ENCODE measurements around the gene MCUB.
A peak's percentile ranks its signal among the peaks of the same experiment; 100 is the strongest.

The MCUB gene

GRCh38 chr4:109699553-109700225, 139.6 kb downstream of the MCUB start:
- H3K9me3 ChIP-seq (ENCODE audit: control insufficient read depth, insufficient read depth, low read depth, low read length) = no peaks in the 10 kb centered on the region
- no peak overlapping the region for H3K4me3 ChIP-seq (ENCODE audit: low read depth, low read length)
- ChIA-PET POLR2A (no interaction called here), CTCF (interaction anchor here (0.6 kb wide), 2 partner anchors 78 to 275 kb away, joined by 3 to 4 read pairs; no protein-coding TSS in a partner anchor)
- TF ChIP-seq BCL6B (tag by site-specific recombination; IDR thresholded peaks at IDR 0.05) = no peak
- TF ChIP-seq ZNF843 (tag by site-specific recombination; IDR thresholded peaks at IDR 0.05) = no peak
- TF ChIP-seq ZNF473 (tag by site-specific recombination; IDR thresholded peaks at IDR 0.05) = no peak
- peak; percentile 55 for TF ChIP-seq ZIC2 (tag by site-specific recombination; IDR thresholded peaks at IDR 0.05)
- TF ChIP-seq ZFP37 (tag by site-specific recombination; IDR thresholded peaks at IDR 0.05) = no peak
- TF ChIP-seq GLIS1 (tag by site-specific recombination; IDR thresholded peaks at IDR 0.05) = peak; percentile 14; the same call in 1 of the 2 replicates
- TF ChIP-seq ZNF580 (tag by site-specific recombination; IDR thresholded peaks at IDR 0.05) = no peak
- no peak for TF ChIP-seq ZNF211 (tag by site-specific recombination; IDR thresholded peaks at IDR 0.05; ENCODE audit: low read depth)
- peaks cover 0 to 43% of the 10 kb centered on the region in 2 experiments; a peak in 1 of 3 replicates for H3K36me3 ChIP-seq (ENCODE audit: control insufficient read depth in 2 of 2, insufficient read depth in 1 of 2, low read length in 2 of 2)
- H3K27ac ChIP-seq (ENCODE audit: extremely low read depth, low read depth, low read length) = no peak overlapping the region
- no peaks in the 10 kb centered on the region for H3K4me1 ChIP-seq (ENCODE audit: control insufficient read depth, insufficient read depth, low read length)

- Histone ChIP-seq H3K27ac (ENCODE audit: extremely low read depth, low read depth, low read length) (no peak overlapping the region; the same call in 1 of the 2 replicates), H3K4me1 (ENCODE audit: control insufficient read depth, insufficient read depth, low read length) (no peaks in the 10 kb centered on the region), H3K9me3 (ENCODE audit: control insufficient read depth, insufficient read depth, low read depth, low read length) (no peaks in the 10 kb centered on the region), H3K4me3 (ENCODE audit: low read depth, low read length) (peak overlapping the region; percentile 51), H3K36me3 (ENCODE audit: control insufficient read depth in 2 of 2, insufficient read depth in 1 of 2, low read length in 2 of 2) (peaks cover 0 to 26% of the 10 kb centered on the region in 2 experiments; a peak in 1 of 3 replicates)
- TF ChIP-seq GLI2 (tag by site-specific recombination; IDR thresholded peaks at IDR 0.05; ENCODE audit: borderline replicate concordance, low read depth) = no peak
- TF ChIP-seq ZBTB17 (tag by site-specific recombination; IDR thresholded peaks at IDR 0.05) = peak; percentile 29; the same call in 1 of the 2 replicates
- no peak for TF ChIP-seq ZNF473 (tag by site-specific recombination; IDR thresholded peaks at IDR 0.05)
- no peak for TF ChIP-seq TRIM28 (IDR thresholded peaks at IDR 0.05; ENCODE audit: borderline replicate concordance, low read length)
- TF ChIP-seq ZNF670 (tag by site-specific recombination; IDR thresholded peaks at IDR 0.05; ENCODE audit: low read depth) = no peak
- POLR2A ChIA-PET = no interaction called here
- CTCF ChIA-PET = interaction anchor here (0.6 to 1.0 kb wide), 3 partner anchors 36 to 103 kb away, joined by 3 read pairs; no protein-coding TSS in a partner anchor
Observed at GRCh38 chr4:109701566-109702410, 141.7 kb downstream of the MCUB start.

- H3K9me3 ChIP-seq (ENCODE audit: control insufficient read depth, insufficient read depth, low read depth, low read length) = no peaks in the 10 kb centered on the region
- ChIA-PET POLR2A (interaction anchor here (0.6 to 1.1 kb wide), 3 partner anchors 10 to 143 kb away, joined by 3 to 6 read pairs (median 4); partner anchors contain the start of genes MCUB and PLA2G12A), CTCF (interaction anchor here (0.7 kb wide), 2 partner anchors 15 to 78 kb away, joined by 3 to 4 read pairs; no protein-coding TSS in a partner anchor)
- TF ChIP-seq RBAK (tag by site-specific recombination; IDR thresholded peaks at IDR 0.05) (no peak), ZNF792 (tag by site-specific recombination; IDR thresholded peaks at IDR 0.05) (no peak), ZNF785 (tag by site-specific recombination; IDR thresholded peaks at IDR 0.05) (no peak), ZNF423 (tag by site-specific recombination; IDR thresholded peaks at IDR 0.05) (no peak; the same call in 1 of the 2 replicates), ZFP41 (tag by site-specific recombination; IDR thresholded peaks at IDR 0.05; ENCODE audit: borderline replicate concordance) (no peak), ZBTB17 (tag by site-specific recombination; IDR thresholded peaks at IDR 0.05) (peak; percentile 65; the same call in 1 of the 2 replicates), PATZ1 (tag by site-specific recombination; IDR thresholded peaks at IDR 0.05) (peak; percentile 77), ATF2 (tag by site-specific recombination; IDR thresholded peaks at IDR 0.05; ENCODE audit: low read depth) (no peak), SP3 (tag by site-specific recombination; IDR thresholded peaks at IDR 0.05) (peak; percentile 74), BCL11B (tag by site-specific recombination; IDR thresholded peaks at IDR 0.05; ENCODE audit: low read depth) (no peak), SCRT2 (tag by site-specific recombination; IDR thresholded peaks at IDR 0.05) (peak; percentile 92), ZSCAN30 (tag by site-specific recombination; IDR thresholded peaks at IDR 0.05) (no peak)
Observed at GRCh38 chr4:109702950-109703663, 143.1 kb downstream of the MCUB start, which contains the start of gene CASP6. Gene CASP6, minus strand, starts transcription at chr4:109703445. Its CDS starts 50 bp downstream, at chr4:109703395.

More at GRCh38 chr4:109702950-109703663, 143.1 kb downstream of the MCUB start, which contains the start of gene CASP6:
- H3K4me1 ChIP-seq (ENCODE audit: control insufficient read depth, insufficient read depth, low read length) = no peaks in the 10 kb centered on the region
- H3K4me3 ChIP-seq (ENCODE audit: low read depth, low read length) = peak within 1 kb of the TSS; percentile 51
- H3K27ac ChIP-seq (ENCODE audit: extremely low read depth, low read depth, low read length) = peak within 1 kb of the TSS; percentile 62
- H3K36me3 ChIP-seq (ENCODE audit: control insufficient read depth in 2 of 2, insufficient read depth in 1 of 2, low read length in 2 of 2) = peaks cover 0 to 19% of the 10 kb centered on the region in 2 experiments; a peak in 1 of 3 replicates
